DOHH2 (cell line): ENCODE results near the gene LEMD1.

ENCODE experiments used
- H3F3A ChIP-seq: fragments of 200-600 bp; sonication (generic), shearing (Covaris generic); 2 replicates; pipeline ENCODE4 v1.6.0; 2016; ENCODE audit warnings: antibody characterized with exemption, mild to moderate bottlenecking; ENCODE audit not compliant: control insufficient read depth, insufficient read depth
- H3K27ac ChIP-seq: fragments of 200-600 bp; sonication (generic); 2 replicates; pipeline ENCODE4 v1.5.1; 2014; ENCODE audit warnings: low read depth, mild to moderate bottlenecking, low read length, moderate library complexity
- H3K27me3 ChIP-seq: fragments of 200-600 bp; sonication (generic); 2 replicates; pipeline ENCODE4 v1.6.1; 2014; ENCODE audit warnings: mild to moderate bottlenecking, low read length, mixed read lengths; ENCODE audit not compliant: control insufficient read depth
- H3K36me3 ChIP-seq: fragments of 200-600 bp; sonication (generic); 2 replicates; pipeline ENCODE4 v1.6.1; 2014; ENCODE audit warnings: mild to moderate bottlenecking, low read length, moderate library complexity, mixed read lengths; ENCODE audit not compliant: control insufficient read depth
- H3K4me1 ChIP-seq: fragments of 200-600 bp; sonication (generic); 2 replicates; pipeline ENCODE4 v1.6.1; 2014; ENCODE audit warnings: mild to moderate bottlenecking, low read length, mixed read lengths; ENCODE audit not compliant: control insufficient read depth
- H3K4me2 ChIP-seq: fragments of 200-600 bp; sonication (generic); 2 replicates; pipeline ENCODE4 v1.6.0; 2014; ENCODE audit warnings: mild to moderate bottlenecking, low read length, moderate library complexity
- H3K4me3 ChIP-seq: fragments of 200-600 bp; sonication (generic); 2 replicates; pipeline ENCODE4 v1.5.1; 2014; ENCODE audit warnings: mild to moderate bottlenecking, low read length, mixed read lengths
- H3K79me2 ChIP-seq: fragments of 200-600 bp; sonication (generic); 2 replicates; pipeline ENCODE4 v1.6.1; 2014; ENCODE audit warnings: mild to moderate bottlenecking, low read length, mixed read lengths; ENCODE audit not compliant: control insufficient read depth
- H3K9me2 ChIP-seq: fragments of 200-600 bp; sonication (generic); replicated peaks from 2 replicates; pipeline ENCODE4 v1.6.1; 2014; ENCODE audit warnings: mild to moderate bottlenecking, low read length, mixed read lengths; ENCODE audit not compliant: control insufficient read depth
- H3K9me3 ChIP-seq: fragments of 200-600 bp; sonication (generic); 2 replicates; pipeline ENCODE4 v1.6.1; 2014; ENCODE audit warnings: antibody characterized with exemption, low read length, mixed read lengths; ENCODE audit not compliant: control insufficient read depth, insufficient read depth
- H4K20me1 ChIP-seq: fragments of 200-600 bp; sonication (generic); 2 replicates; pipeline ENCODE4 v1.6.0; 2014; ENCODE audit warnings: low read depth, mild to moderate bottlenecking, antibody characterized with exemption, low read length, moderate library complexity; ENCODE audit not compliant: control insufficient read depth, insufficient read depth
- EZH2phosphoT487 ChIP-seq: fragments of 200-600 bp; sonication (generic); IDR thresholded peaks from 2 replicates; pipeline ENCODE4 v1.6.1; 2017; ENCODE audit warnings: borderline replicate concordance, mild to moderate bottlenecking, antibody characterized with exemption, low read length, moderate library complexity, mixed read lengths
- TF ChIP-seq, protein P1 (sequence below): fragments of 200-600 bp; sonication (generic); IDR thresholded peaks from one replicate; pipeline ENCODE4 v1.5.1; 2014; ENCODE audit warnings: antibody characterized with exemption, mild to moderate bottlenecking, low read depth, low read length; ENCODE audit not compliant: poor library complexity, severe bottlenecking

The LEMD1 gene

DNA sequence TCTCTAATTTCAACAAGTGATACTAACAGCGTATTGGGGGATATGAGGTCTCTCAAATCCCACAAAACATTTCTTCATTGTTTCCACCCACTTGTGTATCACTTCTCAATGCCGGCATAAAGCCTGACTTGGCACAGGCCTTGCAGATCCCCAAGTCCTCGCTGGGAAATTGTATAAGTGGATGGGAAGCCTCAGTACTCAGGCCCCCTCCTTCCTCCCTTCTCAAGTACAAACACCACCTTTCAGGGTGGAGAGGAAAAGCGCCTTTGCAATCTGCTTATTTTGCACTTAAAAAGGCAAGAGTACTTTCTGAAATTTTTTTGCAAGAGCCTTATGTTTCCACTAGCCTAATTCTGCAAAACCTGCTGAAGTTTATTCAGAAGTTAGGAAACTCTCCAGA lies 39.3 kb downstream of the LEMD1 start:
- H3F3A ChIP-seq: no peaks in the 10 kb centered on the region
- no peak overlapping the region for H3K27ac ChIP-seq
- no peak for TF ChIP-seq EZH2phosphoT487
- TF ChIP-seq, protein P1, sequence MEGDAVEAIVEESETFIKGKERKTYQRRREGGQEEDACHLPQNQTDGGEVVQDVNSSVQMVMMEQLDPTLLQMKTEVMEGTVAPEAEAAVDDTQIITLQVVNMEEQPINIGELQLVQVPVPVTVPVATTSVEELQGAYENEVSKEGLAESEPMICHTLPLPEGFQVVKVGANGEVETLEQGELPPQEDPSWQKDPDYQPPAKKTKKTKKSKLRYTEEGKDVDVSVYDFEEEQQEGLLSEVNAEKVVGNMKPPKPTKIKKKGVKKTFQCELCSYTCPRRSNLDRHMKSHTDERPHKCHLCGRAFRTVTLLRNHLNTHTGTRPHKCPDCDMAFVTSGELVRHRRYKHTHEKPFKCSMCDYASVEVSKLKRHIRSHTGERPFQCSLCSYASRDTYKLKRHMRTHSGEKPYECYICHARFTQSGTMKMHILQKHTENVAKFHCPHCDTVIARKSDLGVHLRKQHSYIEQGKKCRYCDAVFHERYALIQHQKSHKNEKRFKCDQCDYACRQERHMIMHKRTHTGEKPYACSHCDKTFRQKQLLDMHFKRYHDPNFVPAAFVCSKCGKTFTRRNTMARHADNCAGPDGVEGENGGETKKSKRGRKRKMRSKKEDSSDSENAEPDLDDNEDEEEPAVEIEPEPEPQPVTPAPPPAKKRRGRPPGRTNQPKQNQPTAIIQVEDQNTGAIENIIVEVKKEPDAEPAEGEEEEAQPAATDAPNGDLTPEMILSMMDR: no peak
- no peaks in the 10 kb centered on the region for H4K20me1 ChIP-seq
- peaks cover 3% of the 10 kb centered on the region; the same call in 1 of the 2 replicates for H3K4me1 ChIP-seq
- H3K9me2 ChIP-seq: no peaks in the 10 kb centered on the region
- no peak overlapping the region for H3K4me3 ChIP-seq
- no peaks in the 10 kb centered on the region for H3K9me3 ChIP-seq
- no peak overlapping the region for H3K4me2 ChIP-seq
- peaks cover 14% of the 10 kb centered on the region for H3K27me3 ChIP-seq
- no peaks in the 10 kb centered on the region for H3K36me3 ChIP-seq
- H3K79me2 ChIP-seq: no peaks in the 10 kb centered on the region

DNA sequence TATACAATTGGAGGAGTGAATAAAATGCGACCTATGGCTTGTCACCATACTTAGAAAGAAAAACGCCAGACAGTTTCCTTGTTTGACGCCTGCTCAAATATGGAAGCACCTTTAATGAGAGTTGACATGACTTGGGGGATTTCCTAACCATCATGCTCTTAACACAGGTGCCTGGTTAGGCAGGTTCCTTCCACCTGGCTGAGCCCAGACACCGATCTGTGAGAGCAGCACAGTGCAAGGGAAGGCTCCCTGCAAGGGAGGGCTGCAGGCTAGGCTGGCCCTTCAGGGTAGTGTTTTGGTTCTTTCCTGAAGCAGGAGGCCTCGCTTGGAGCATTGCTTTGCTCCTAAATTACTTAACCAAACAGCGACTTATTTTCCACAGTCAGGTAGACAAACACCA lies 40.6 kb downstream of the LEMD1 start:
- Histone ChIP-seq H3K9me3 (no peaks in the 10 kb centered on the region), H3K79me2 (no peaks in the 10 kb centered on the region), H4K20me1 (no peaks in the 10 kb centered on the region), H3K4me1 (peaks cover 3% of the 10 kb centered on the region; the same call in 1 of the 2 replicates), H3K27ac (no peak overlapping the region), H3K9me2 (no peaks in the 10 kb centered on the region), H3K27me3 (peaks cover 26% of the 10 kb centered on the region), H3K4me3 (no peak overlapping the region), H3K36me3 (no peaks in the 10 kb centered on the region), H3F3A (no peaks in the 10 kb centered on the region), H3K4me2 (no peak overlapping the region)
- TF ChIP-seq EZH2phosphoT487: no peak
- TF ChIP-seq, protein P1: no peak

DNA sequence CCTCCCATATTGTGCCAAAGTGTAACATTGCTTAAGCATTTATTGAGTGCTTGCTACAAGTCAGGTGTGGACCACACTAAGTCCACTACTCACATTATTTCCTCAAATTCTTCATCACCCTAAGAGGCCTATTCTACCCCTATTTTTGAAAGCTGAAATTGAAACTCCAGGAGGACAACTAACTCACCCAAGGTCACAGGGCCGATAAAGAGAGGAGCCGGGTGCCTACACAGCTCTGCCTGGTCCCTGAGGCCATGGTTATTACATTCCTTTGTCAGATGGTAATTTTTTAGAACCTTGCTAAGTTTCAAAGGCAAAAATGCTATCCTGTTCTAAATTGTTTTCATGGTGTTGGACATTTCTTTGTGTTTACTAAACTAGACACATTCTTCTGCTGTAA lies 41.0 kb downstream of the LEMD1 start:
- H4K20me1 ChIP-seq: no peaks in the 10 kb centered on the region
- TF ChIP-seq, protein P1: no peak
- no peak for TF ChIP-seq EZH2phosphoT487

More for the DNA sequence above, 41.0 kb downstream of the LEMD1 start:
- Histone ChIP-seq H3K4me1 (peaks cover 3% of the 10 kb centered on the region; the same call in 1 of the 2 replicates), H3K9me2 (no peaks in the 10 kb centered on the region), H3K27ac (no peak overlapping the region), H3K27me3 (peaks cover 30% of the 10 kb centered on the region), H3K4me3 (no peak overlapping the region), H3K4me2 (no peak overlapping the region), H3K9me3 (no peaks in the 10 kb centered on the region), H3K79me2 (no peaks in the 10 kb centered on the region), H3K36me3 (no peaks in the 10 kb centered on the region), H3F3A (no peaks in the 10 kb centered on the region)
